Activated naive CD4-positive, alpha-beta T cell treated with anti-CD3 and anti-CD28 coated beads, Interleukin-2, amount 10 ng/mL, durations not matched to agents 7 days and 5 days (primary cell): ENCODE data around the gene LOXL3.

Experiments used
- CTCF ChIA-PET: fragments of 350-600 bp; sonication (Branson Sonifier 250); formaldehyde crosslinking; loops from one replicate; lab custom pipeline; 2021; ENCODE audit warnings: antibody characterized with exemption; lab: Charles Lee
- DNase-seq: peaks from one replicate; pipeline ENCODE4 v3.0.0-alpha.2; 2020
- H3K27ac Mint-ChIP-seq: one replicate; pipeline ENCODE4 v1.8.0; 2021; ENCODE audit warnings: mild to moderate bottlenecking, moderate library complexity, mixed read lengths
- H3K27me3 Mint-ChIP-seq: one replicate; pipeline ENCODE4 v1.8.0; 2021; ENCODE audit warnings: mild to moderate bottlenecking, mixed read lengths
- H3K36me3 Mint-ChIP-seq: one replicate; pipeline ENCODE4 v1.8.0; 2021; ENCODE audit warnings: mixed read lengths
- H3K4me1 Mint-ChIP-seq: one replicate; pipeline ENCODE4 v1.8.0; 2021; ENCODE audit warnings: mixed read lengths
- H3K4me3 Mint-ChIP-seq: one replicate; pipeline ENCODE4 v1.8.0; 2021; ENCODE audit warnings: mild to moderate bottlenecking, moderate library complexity, mixed read lengths
- H3K9me3 Mint-ChIP-seq: one replicate; pipeline ENCODE4 v1.8.0; 2021; ENCODE audit warnings: mixed read lengths

The LOXL3 gene

DNA sequence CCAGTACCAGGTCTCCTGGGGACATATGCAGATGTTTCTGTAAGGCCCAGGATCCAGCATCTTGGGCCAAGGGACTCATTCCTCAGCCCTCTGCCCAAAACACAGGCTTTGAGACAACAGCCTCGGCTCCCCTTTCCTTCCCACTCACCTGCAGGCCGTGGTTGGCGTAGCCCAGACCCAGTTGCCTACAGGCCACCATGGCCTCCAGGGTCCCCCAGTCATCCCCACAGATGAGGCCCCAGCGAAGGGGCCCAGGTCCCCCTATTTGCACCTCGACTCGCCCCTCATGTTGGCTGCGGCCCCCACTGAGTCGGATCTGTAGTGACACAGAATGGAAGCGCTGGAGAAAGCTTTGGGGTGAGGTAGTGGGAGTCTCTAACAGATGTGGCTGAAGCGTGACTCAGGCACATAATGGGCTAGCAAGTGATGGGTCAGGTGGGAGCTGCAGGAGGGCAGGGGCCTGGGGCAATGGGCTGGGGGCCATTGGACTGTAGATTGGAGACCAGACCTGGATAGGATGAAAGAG, 18.2 kb downstream of the LOXL3 start:
- Mint-ChIP-seq H3K36me3 (peaks cover 18% of the 10 kb centered on the region), H3K27me3 (peaks cover 43% of the 10 kb centered on the region), H3K4me1 (peaks cover 29% of the 10 kb centered on the region), H3K27ac (no peak overlapping the region), H3K4me3 (no peak overlapping the region), H3K9me3 (no peaks in the 10 kb centered on the region)
- CTCF ChIA-PET = no interaction called here
- no peak for DNase-seq

DNA sequence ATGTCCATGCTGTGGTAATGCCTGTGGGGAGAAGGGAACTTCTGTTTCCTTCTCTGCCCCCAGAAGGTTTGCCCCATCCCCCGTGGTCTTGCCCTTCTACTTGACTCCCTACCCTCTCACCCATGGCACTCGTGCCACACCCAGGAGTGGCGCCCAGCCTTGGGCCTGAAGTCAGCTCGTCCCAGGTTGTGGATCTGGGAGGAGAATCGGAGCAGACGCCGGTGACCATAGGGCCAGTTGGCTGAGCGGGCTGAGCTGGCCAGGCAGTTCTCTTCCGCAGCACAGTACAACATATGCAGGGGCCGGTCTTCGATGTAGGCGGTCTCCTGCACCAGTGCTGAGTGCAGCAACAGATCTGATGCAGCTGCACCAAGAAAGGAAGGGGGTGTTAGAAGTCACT, 19.3 kb downstream of the LOXL3 start:
- Mint-ChIP-seq H3K4me3 (no peak overlapping the region), H3K9me3 (no peaks in the 10 kb centered on the region), H3K27ac (no peak overlapping the region), H3K36me3 (peaks cover 19% of the 10 kb centered on the region), H3K27me3 (peaks cover 32% of the 10 kb centered on the region), H3K4me1 (peaks cover 28% of the 10 kb centered on the region)
- CTCF ChIA-PET = interaction anchor here (1.0 to 4.8 kb wide), 2 partner anchors 52 to 199 kb away, joined by 3 to 104 read pairs; no protein-coding TSS in a partner anchor
- no peak for DNase-seq

DNA sequence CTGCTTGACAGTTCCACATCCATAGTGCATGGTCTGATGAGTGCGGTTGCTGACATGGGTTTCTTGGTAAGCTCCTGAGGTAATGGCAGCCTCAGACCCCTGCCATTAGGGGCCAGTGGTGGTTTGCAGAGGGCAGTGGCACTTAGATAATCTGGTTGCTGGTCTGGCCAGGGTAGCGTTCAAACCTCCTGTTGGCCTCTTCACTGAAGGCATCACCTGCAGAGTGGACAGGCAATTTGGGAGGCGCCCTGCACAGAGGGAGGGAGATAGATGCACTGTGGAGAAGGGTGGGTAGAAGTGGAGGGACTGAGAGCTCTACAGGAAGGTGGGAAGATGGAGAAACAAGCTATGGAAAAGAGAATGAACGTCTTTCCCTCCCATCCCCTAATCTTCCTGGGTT, 20.3 kb downstream of the LOXL3 start:
- peaks cover 27% of the 10 kb centered on the region for H3K4me1 Mint-ChIP-seq
- no peak overlapping the region for H3K27ac Mint-ChIP-seq
- no peaks in the 10 kb centered on the region for H3K9me3 Mint-ChIP-seq
- CTCF ChIA-PET = interaction anchor here (1.2 to 5.8 kb wide), 7 partner anchors 10 to 53 kb away, joined by 3 to 104 read pairs (median 9); partner anchors contain the start of genes CCDC142 and TTC31
- H3K27me3 Mint-ChIP-seq = peaks cover 23% of the 10 kb centered on the region
- H3K36me3 Mint-ChIP-seq = peaks cover 24% of the 10 kb centered on the region
- DNase-seq = no peak
- H3K4me3 Mint-ChIP-seq = no peak overlapping the region

DNA sequence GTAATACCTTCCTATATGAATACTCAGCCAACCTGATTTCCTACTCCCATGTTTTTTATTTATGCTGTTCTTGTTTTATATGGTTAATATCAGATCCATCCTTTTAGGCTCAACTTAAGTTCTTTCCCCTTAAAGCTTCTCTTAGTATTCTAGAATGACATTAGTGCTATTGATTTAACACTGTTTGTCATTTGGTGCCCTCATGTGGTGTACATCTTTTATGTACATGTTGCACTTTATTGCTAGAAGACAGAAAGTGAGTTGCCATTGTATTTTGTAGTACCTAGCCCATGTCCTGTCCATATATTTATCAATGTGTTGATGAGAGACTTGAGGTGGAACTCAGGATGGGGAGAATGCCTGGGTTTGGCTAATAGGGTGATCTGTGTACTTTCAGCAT, 21.5 kb downstream of the LOXL3 start:
- peaks cover 37% of the 10 kb centered on the region for H3K36me3 Mint-ChIP-seq
- peaks cover 39% of the 10 kb centered on the region for H3K4me1 Mint-ChIP-seq
- peaks cover 11% of the 10 kb centered on the region for H3K27me3 Mint-ChIP-seq
- H3K4me3 Mint-ChIP-seq = peak overlapping the region; percentile 42
- CTCF ChIA-PET = interaction anchor here (0.5 to 5.8 kb wide), 34 partner anchors 8 to 713 kb away, joined by 3 to 104 read pairs (median 4); partner anchors contain the start of genes C2orf81, CCDC142, MRPL53 and TTC31
- peak overlapping the region; percentile 8 for H3K27ac Mint-ChIP-seq
- no peak for DNase-seq
- no peaks in the 10 kb centered on the region for H3K9me3 Mint-ChIP-seq

DNA sequence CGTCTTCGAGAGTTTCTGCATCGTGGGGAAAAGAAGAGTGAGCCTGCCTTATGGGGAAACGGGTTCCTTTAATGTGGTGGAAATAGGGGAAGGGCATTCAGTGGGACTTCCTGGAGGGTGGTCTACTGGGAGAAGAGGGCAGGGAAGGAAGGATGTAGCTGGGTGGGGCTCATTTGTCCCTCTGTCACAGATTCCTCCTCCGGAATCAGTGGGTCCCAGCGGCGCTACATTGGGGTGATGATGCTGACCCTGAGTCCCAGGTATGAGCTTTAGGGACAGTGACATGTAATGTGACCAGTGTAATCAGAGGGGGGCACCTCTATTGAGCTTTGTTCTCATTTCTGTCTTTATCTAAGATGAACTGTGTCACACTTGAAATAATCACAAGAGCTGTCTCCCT, 22.1 kb downstream of the LOXL3 start:
- peaks cover 6% of the 10 kb centered on the region for H3K27me3 Mint-ChIP-seq
- no peak for DNase-seq
- H3K4me1 Mint-ChIP-seq = peaks cover 44% of the 10 kb centered on the region
- CTCF ChIA-PET = interaction anchor here (0.5 to 5.8 kb wide), 36 partner anchors 9 to 712 kb away, joined by 3 to 104 read pairs (median 4); partner anchors contain the start of genes C2orf81, CCDC142, MRPL53 and TTC31
- peak overlapping the region; percentile 8 for H3K27ac Mint-ChIP-seq
- peaks cover 42% of the 10 kb centered on the region for H3K36me3 Mint-ChIP-seq
- H3K4me3 Mint-ChIP-seq = peak overlapping the region; percentile 96
- no peaks in the 10 kb centered on the region for H3K9me3 Mint-ChIP-seq

DNA sequence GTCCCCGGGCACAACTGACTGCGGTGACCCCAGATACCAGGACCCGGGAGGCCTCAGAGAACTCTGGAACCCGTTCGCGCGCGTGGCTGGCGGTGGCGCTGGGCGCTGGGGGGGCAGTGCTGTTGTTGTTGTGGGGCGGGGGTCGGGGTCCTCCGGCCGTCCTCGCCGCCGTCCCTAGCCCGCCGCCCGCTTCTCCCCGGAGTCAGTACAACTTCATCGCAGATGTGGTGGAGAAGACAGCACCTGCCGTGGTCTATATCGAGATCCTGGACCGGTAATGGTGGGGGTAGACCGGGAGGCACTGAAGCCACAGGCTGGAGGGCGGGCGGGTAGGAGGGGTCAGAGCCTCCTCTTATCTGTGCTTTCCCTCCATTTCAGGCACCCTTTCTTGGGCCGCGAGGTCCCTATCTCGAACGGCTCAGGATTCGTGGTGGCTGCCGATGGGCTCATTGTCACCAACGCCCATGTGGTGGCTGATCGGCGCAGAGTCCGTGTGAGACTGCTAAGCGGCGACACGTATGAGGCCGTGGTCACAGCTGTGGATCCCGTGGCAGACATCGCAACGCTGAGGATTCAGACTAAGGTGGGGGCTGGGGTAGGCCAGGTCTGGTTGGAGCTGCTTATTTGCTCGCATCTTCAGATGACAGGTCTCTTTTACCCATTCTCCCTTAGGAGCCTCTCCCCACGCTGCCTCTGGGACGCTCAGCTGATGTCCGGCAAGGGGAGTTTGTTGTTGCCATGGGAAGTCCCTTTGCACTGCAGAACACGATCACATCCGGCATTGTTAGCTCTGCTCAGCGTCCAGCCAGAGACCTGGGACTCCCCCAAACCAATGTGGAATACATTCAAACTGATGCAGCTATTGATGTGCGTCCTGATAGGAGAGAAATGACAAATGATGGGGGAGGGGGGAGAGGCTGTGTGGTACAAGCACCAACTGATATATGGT, 23.2 kb downstream of the LOXL3 start:
- H3K36me3 Mint-ChIP-seq = peaks cover 52% of the 10 kb centered on the region
- peak overlapping the region; percentile 94 for H3K27ac Mint-ChIP-seq
- no peaks in the 10 kb centered on the region for H3K27me3 Mint-ChIP-seq
- DNase-seq = peak; percentile 66
- H3K9me3 Mint-ChIP-seq = no peaks in the 10 kb centered on the region
- CTCF ChIA-PET = interaction anchor here (0.8 to 5.8 kb wide), 13 partner anchors 9 to 281 kb away, joined by 3 to 104 read pairs (median 4); partner anchors contain the start of genes CCDC142 and TTC31
- H3K4me3 Mint-ChIP-seq = peak overlapping the region; percentile 96
- H3K4me1 Mint-ChIP-seq = peaks cover 51% of the 10 kb centered on the region

DNA sequence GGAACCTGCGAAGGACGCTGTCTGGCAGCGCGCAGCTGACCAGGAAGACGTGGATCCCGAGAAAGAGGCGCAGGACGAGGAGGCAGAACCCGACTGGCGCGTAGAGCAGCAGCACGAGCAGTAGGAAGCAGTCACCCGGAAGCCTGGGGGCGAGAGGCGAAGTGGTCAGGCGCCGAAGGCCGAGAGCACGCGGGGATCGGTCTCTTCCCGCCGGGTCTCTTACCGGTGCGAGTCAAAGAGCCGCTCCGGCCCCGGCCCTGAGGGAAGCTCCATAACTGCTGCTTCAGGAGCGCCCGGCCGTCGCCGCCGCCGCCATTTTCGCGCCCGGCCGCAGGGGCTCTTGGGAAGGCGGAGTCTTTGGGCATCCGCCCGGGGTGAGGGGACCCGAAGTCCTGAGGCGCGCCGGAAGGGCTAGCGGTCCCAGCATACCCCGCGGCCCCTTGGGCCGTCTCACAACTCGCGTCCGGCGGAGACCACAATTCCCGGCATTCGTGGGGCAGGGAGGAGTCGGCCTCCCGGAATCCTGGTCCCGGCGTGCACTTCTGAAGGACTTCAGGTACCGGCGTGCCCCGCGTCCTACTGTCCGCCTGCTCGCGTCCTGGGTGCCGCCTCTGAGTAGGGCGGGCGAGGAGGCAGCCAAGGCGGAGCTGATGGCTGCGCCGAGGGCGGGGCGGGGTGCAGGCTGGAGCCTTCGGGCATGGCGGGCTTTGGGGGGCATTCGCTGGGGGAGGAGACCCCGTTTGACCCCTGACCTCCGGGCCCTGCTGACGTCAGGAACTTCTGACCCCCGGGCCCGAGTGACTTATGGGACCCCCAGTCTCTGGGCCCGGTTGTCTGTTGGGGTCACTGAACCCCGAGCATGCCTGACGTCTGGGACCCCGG, 24.1 kb downstream of the LOXL3 start, which contains the start of the genes AUP1 and HTRA2:
AUP1 (minus strand) TSS at position 350 of the 882 bp plus-strand sequence; CDS start at position 273, 77 bp downstream.
HTRA2 (plus strand) TSS at position 577 of the 882 bp plus-strand sequence; CDS start at position 651, 74 bp downstream.
- Mint-ChIP-seq H3K4me3 (peak within 1 kb of the TSS; percentile 96), H3K4me1 (peaks cover 51% of the 10 kb centered on the region), H3K27me3 (no peaks in the 10 kb centered on the region), H3K27ac (peak within 1 kb of the TSS; percentile 94), H3K36me3 (peaks cover 55% of the 10 kb centered on the region), H3K9me3 (no peaks in the 10 kb centered on the region)
- CTCF ChIA-PET = interaction anchor here (1.0 to 5.8 kb wide), 6 partner anchors 17 to 59 kb away, joined by 3 to 86 read pairs (median 6); partner anchors contain the start of genes CCDC142 and TTC31
- DNase-seq = peak; percentile 94

DNA sequence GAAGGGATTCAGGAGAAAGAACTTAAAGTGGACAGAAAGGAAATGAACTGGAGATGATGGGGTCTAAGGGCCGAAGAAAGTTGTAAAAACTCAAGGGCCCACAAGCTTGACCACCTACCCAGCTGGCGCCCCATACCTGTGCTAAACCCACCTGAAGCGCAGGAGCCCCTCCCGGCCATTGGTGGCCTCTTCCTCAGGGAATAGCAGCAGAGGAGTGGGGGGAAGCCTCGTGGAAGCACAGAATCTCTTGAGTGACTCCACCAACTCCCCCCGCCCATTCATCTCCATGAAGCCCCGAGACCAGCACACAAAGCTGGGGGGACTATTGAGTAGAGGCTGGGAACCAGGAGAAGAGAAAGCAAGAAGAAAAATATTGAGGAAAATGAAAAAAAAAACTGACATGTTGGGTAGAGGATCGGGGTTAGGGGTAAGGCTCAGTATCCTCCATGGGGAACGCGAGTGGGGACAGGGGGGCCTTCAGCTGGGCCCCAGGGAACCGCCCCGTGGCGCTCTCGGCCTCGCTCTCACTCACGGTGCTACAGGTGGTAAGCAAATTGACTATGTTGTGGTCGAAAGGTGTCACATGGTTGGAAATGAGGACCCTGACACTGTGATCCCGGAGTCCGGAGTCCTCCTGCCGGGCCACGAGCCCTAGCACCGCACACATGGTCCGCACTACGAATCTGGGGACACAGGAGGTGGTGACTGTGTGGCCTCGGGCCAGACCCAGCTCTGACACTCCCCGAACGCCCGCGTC, 25.0 kb downstream of the LOXL3 start:
- CTCF ChIA-PET = interaction anchor here (1.0 to 5.8 kb wide), 5 partner anchors 18 to 60 kb away, joined by 3 to 86 read pairs (median 7); partner anchors contain the start of genes CCDC142 and TTC31
- Mint-ChIP-seq H3K9me3 (no peaks in the 10 kb centered on the region), H3K27me3 (peaks cover 4% of the 10 kb centered on the region), H3K4me3 (peak overlapping the region; percentile 96), H3K36me3 (peaks cover 53% of the 10 kb centered on the region), H3K4me1 (peaks cover 51% of the 10 kb centered on the region), H3K27ac (peak overlapping the region; percentile 94)
- no peak for DNase-seq

DNA sequence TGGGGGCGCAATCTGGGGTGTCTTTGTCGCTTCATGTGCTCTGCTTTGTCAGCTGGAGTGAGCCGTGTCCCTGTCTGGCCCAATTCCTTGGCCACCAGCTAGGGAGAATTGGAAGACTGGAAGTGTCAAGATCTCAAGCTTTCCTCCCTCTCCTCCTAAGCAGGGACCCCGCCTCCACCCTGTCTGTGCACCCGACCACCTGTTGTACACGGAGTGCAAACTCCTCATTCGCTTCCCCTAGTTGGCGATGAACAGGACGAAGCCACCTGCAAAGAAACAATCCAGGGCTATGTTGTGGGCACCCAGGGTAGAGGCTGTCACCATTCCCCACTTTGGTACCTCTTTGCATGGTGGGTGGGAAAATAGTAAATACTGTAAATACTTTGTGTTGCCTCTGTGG, 26.0 kb downstream of the LOXL3 start:
- Mint-ChIP-seq H3K27ac (no peak overlapping the region), H3K4me3 (peak overlapping the region; percentile 96), H3K9me3 (no peaks in the 10 kb centered on the region), H3K27me3 (peaks cover 11% of the 10 kb centered on the region), H3K4me1 (peaks cover 56% of the 10 kb centered on the region), H3K36me3 (peaks cover 51% of the 10 kb centered on the region)
- no peak for DNase-seq
- CTCF ChIA-PET = interaction anchor here (1.0 to 1.9 kb wide), 2 partner anchors 59 to 71 kb away, joined by 3 to 7 read pairs; no protein-coding TSS in a partner anchor

DNA sequence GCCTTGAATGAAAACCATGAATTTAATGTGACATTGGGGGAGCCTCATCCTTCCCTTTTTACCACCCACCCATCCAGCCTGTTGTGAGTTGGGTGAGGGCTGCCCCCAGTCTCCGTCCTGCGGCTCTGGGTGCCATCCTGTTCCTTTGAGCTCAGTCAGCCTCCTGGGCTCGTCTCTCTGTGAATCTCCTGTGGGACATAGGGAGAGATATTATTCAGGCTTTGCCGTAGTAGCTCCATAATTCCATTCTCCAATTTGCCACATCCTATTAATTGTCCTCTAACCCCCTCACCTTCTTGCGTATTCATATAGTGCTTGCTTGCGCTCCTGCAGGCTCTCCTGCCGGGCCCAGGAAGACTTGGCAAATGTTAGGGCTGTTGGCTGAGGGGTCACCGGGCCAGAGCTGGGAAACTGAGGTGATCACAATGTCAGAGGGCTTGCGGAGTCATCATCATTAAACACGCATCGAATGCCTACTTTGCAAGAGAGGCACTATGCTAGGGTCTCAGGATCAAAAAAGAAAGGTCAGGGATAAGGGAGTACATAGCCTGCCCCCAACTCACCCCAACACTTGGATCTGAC, 27.0 kb downstream of the LOXL3 start:
- H3K4me1 Mint-ChIP-seq = peaks cover 50% of the 10 kb centered on the region
- CTCF ChIA-PET = interaction anchor here (1.0 kb wide), 1 partner anchor 70 kb away, joined by 3 read pairs; no protein-coding TSS in a partner anchor
- no peaks in the 10 kb centered on the region for H3K9me3 Mint-ChIP-seq
- peaks cover 21% of the 10 kb centered on the region for H3K27me3 Mint-ChIP-seq
- H3K27ac Mint-ChIP-seq = no peak overlapping the region
- peaks cover 42% of the 10 kb centered on the region for H3K36me3 Mint-ChIP-seq
- no peak for DNase-seq
- no peak overlapping the region for H3K4me3 Mint-ChIP-seq

DNA sequence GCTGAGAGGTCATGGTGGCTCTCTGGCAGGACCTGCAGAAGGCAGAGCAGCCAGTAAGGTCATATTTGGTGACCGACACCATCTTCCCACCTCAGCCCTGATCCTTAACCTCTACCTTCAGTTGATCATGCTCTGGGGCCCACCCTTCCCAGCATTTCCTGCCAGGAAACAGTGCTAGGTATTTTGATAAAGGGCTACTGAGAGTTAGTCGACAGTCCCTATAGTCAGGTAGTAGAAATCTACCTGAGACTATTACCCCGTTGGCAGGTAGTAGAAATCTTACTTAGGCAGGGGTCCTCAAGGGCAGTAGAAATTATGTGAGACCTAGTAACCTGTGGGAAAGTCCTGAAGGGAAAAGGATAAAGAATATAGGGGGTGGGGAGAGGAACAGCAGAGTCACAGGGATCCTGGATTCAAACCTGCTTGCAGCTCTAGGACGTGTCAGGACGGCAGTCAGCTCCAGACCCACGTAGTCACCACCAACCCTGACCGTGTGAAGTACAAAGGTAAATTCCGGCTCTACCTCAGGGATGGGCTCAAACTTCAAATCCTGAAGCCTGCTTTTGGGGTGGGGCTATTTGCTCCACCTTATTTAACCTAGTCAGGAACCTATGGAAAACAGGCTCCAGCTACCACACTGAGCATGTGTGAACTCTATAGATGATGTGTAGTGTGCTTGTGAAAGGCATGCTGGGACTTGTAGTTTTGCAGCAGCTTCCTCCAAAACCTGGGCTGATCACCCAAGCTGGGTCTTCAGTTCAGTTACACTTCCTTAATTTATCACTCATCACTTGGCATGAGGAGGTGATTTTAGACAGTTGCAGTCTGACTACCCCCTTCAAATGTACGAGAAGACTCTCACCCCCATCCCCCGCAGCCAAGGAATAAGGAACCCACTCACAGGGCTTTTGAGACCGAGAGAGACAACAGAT, 27.8 kb downstream of the LOXL3 start, which contains the start of gene DQX1:
DQX1 (minus strand) TSS at position 515 of the 932 bp plus-strand sequence; CDS start at position 13, 502 bp downstream.
- DNase-seq = peak; percentile 46
- Mint-ChIP-seq H3K27me3 (peaks cover 29% of the 10 kb centered on the region), H3K36me3 (peaks cover 41% of the 10 kb centered on the region), H3K4me1 (peaks cover 43% of the 10 kb centered on the region), H3K27ac (peak within 1 kb of the TSS; percentile 12), H3K4me3 (no peak within 1 kb of the TSS), H3K9me3 (no peaks in the 10 kb centered on the region)
- CTCF ChIA-PET = no interaction called here
